Fibroblast of mammary gland (primary cell): ENCODE data around the gene PORCN.

ENCODE experiments used
- DNase-seq: peaks from one replicate; pipeline ENCODE4 v3.0.0-alpha.2; 2010; ENCODE audit warnings: low read depth
- H3K4me3 ChIP-seq: 2 replicates; pipeline ENCODE4 v1.5.1; 2011; ENCODE audit warnings: low read depth, mild to moderate bottlenecking, low read length, moderate library complexity; ENCODE audit not compliant: control insufficient read depth
- CTCF ChIP-seq: conservative IDR thresholded peaks from 2 replicates; pipeline ENCODE4 v1.5.1; 2011; ENCODE audit warnings: low read depth, low read length, inconsistent platforms; ENCODE audit not compliant: control insufficient read depth, insufficient read depth

The PORCN gene

GRCh38 chrX:48505481-48505880, 3.3 kb upstream of the PORCN start:
- TF ChIP-seq CTCF: no peak
- DNase-seq: no peak
- H3K4me3 ChIP-seq: no peak overlapping the region

- H3K4me3 ChIP-seq: no peak overlapping the region
- no peak for DNase-seq
Observed at GRCh38 chrX:48507246-48507645, 1.5 kb upstream of the PORCN start.

GRCh38 chrX:48509245-48509590, 426 bp downstream of the PORCN start:
- H3K4me3 ChIP-seq: peak overlapping the region; percentile 69
- TF ChIP-seq CTCF: no peak
- no peak for DNase-seq

More at GRCh38 chrX:48507246-48507645, 1.5 kb upstream of the PORCN start:
- TF ChIP-seq CTCF: no peak

GRCh38 chrX:48509619-48510018, 827 bp downstream of the PORCN start:
- peak overlapping the region; percentile 69 for H3K4me3 ChIP-seq
- no peak for TF ChIP-seq CTCF
- DNase-seq: no peak

- no peak for DNase-seq
- H3K4me3 ChIP-seq: no peak overlapping the region
- TF ChIP-seq CTCF: peak; percentile 41
Observed at GRCh38 chrX:48511560-48511959, 2.8 kb downstream of the PORCN start.

- no peak for TF ChIP-seq CTCF
- no peak overlapping the region for H3K4me3 ChIP-seq
- no peak for DNase-seq
Observed at GRCh38 chrX:48512371-48512935, 3.7 kb downstream of the PORCN start.

- no peak for DNase-seq
- no peak overlapping the region for H3K4me3 ChIP-seq
- TF ChIP-seq CTCF: no peak
Observed at GRCh38 chrX:48513670-48514069, 4.9 kb downstream of the PORCN start.
